Fibroblast of lung (primary cell): ENCODE results near the gene POLR2A. TPM values are rescaled to one million over a fixed set of nuclear protein-coding genes. Genes with fewer than 3 reads are reported as not detected.

Experiments used
- DNase-seq, 2 donors: peaks; one replicate each; pipeline versions ENCODE4 v3.0.0 to v3.0.0-alpha.2; 2010; ENCODE audit warnings: low read depth in 2 of 2
- H2AFZ ChIP-seq: 2 replicates; pipeline ENCODE4 v1.5.1; 2012; ENCODE audit warnings: low read length, control low read depth, inconsistent platforms
- H3K27ac ChIP-seq: 2 replicates; pipeline ENCODE4 v1.5.1; 2011; ENCODE audit warnings: low read length, control low read depth; ENCODE audit not compliant: insufficient read depth
- H3K27me3 ChIP-seq: 2 replicates; pipeline ENCODE4 v1.5.1; 2011; ENCODE audit warnings: mild to moderate bottlenecking, low read length; ENCODE audit not compliant: control insufficient read depth, insufficient read depth
- H3K36me3 ChIP-seq: 2 replicates; pipeline ENCODE4 v1.5.1; 2011; ENCODE audit warnings: low read length; ENCODE audit not compliant: control insufficient read depth, insufficient read depth
- H3K4me1 ChIP-seq: 2 replicates; pipeline ENCODE4 v1.5.1; 2011; ENCODE audit warnings: low read length; ENCODE audit not compliant: control insufficient read depth, insufficient read depth; ENCODE audit errors: extremely low read depth
- H3K4me2 ChIP-seq: 2 replicates; pipeline ENCODE4 v1.5.1; 2011; ENCODE audit warnings: low read length, control low read depth; ENCODE audit not compliant: insufficient read depth; ENCODE audit errors: extremely low read depth
- H3K4me3 ChIP-seq, 4 experiments: fragments of 200-600 bp in 1 of 4; sonication (generic) in 1 of 4; replicated peaks in 1 of 4; 2 replicates each; pipeline ENCODE4 v1.5.1; 2011 to 2016; ENCODE audit warnings: low read length in 4 of 4, low read depth in 3 of 4, mild to moderate bottlenecking in 3 of 4, control low read depth in 2 of 4, inconsistent platforms in 1 of 4, mixed read lengths in 1 of 4; ENCODE audit not compliant: insufficient read depth in 1 of 4; ENCODE audit errors: control extremely low read depth in 1 of 4
- H3K79me2 ChIP-seq: 2 replicates; pipeline ENCODE4 v1.5.1; 2012; ENCODE audit warnings: mild to moderate bottlenecking, low read length, inconsistent platforms; ENCODE audit not compliant: control insufficient read depth, insufficient read depth
- H3K9ac ChIP-seq: 2 replicates; pipeline ENCODE4 v1.5.1; 2011; ENCODE audit warnings: mild to moderate bottlenecking, low read length, control low read depth; ENCODE audit not compliant: insufficient read depth
- H3K9me3 ChIP-seq: 2 replicates; pipeline ENCODE4 v1.5.1; 2012; ENCODE audit warnings: low read depth, low read length; ENCODE audit not compliant: control insufficient read depth, insufficient read depth
- H4K20me1 ChIP-seq: 2 replicates; pipeline ENCODE4 v1.5.1; 2011; ENCODE audit warnings: low read length; ENCODE audit not compliant: control insufficient read depth, insufficient read depth; ENCODE audit errors: extremely low read depth
- EZH2 ChIP-seq: IDR thresholded peaks from 2 replicates; pipeline ENCODE4 v1.5.1; 2012; ENCODE audit warnings: low read length, control low read depth, mild to moderate bottlenecking; ENCODE audit errors: missing control alignments
- polyA plus RNA-seq, 2 donors: library from polyadenylated mRNA; depleted of rRNA in 1 of 2; stranded (reverse) in 1 of 2; unstranded in 1 of 2; fragments of >200 nt; gene quantifications; 2 replicates each; pipeline ENCODE4 v1.2.1, GENCODE V29; 2011 to 2012; ENCODE audit warnings: missing spikeins in 1 of 2
- total RNA-seq: library from RNA; depleted of rRNA; stranded (reverse); fragments of >200 nt; gene quantifications from 2 replicates; pipeline ENCODE4 v1.2.1, GENCODE V29; 2014
- TF ChIP-seq, protein P1 (sequence below), 2 donors: IDR thresholded peaks in 1 of 2; conservative IDR thresholded peaks in 1 of 2; 1 replicate in 1 of 2; 2 replicates in 1 of 2; pipeline ENCODE4 v1.5.1; 2011 to 2012; ENCODE audit warnings: low read length in 2 of 2, control low read depth in 1 of 2, inconsistent platforms in 1 of 2, low read depth in 1 of 2, mild to moderate bottlenecking in 1 of 2

POLR2A gene
- total and polyA plus RNA-seq, 2 donors (not counting 1 experiment from before 2014, with no cell fraction given): 7.1 to 75.8 TPM

GRCh38 chr17:7538891-7539545 lies 54.9 kb downstream of the POLR2A start:
- Histone ChIP-seq H3K79me2 (no peaks in the 10 kb centered on the region), H3K9ac (no peak overlapping the region), H3K36me3 (no peaks in the 10 kb centered on the region), H3K9me3 (no peaks in the 10 kb centered on the region), H3K27ac (no peak overlapping the region), H4K20me1 (no peaks in the 10 kb centered on the region), H3K4me1 (no peaks in the 10 kb centered on the region), H3K4me2 (no peak overlapping the region), H2AFZ (no peak overlapping the region), H3K4me3 (no peak overlapping the region), H3K27me3 (no peaks in the 10 kb centered on the region)
- no peak for TF ChIP-seq EZH2
- TF ChIP-seq, protein P1, sequence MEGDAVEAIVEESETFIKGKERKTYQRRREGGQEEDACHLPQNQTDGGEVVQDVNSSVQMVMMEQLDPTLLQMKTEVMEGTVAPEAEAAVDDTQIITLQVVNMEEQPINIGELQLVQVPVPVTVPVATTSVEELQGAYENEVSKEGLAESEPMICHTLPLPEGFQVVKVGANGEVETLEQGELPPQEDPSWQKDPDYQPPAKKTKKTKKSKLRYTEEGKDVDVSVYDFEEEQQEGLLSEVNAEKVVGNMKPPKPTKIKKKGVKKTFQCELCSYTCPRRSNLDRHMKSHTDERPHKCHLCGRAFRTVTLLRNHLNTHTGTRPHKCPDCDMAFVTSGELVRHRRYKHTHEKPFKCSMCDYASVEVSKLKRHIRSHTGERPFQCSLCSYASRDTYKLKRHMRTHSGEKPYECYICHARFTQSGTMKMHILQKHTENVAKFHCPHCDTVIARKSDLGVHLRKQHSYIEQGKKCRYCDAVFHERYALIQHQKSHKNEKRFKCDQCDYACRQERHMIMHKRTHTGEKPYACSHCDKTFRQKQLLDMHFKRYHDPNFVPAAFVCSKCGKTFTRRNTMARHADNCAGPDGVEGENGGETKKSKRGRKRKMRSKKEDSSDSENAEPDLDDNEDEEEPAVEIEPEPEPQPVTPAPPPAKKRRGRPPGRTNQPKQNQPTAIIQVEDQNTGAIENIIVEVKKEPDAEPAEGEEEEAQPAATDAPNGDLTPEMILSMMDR (conservative IDR thresholded peaks at IDR 0.05 in 1 of 2, IDR thresholded peaks at IDR 0.05 in 1 of 2; ENCODE audit: low read depth in 1 of 2, low read length in 2 of 2): no peak
- DNase-seq: peak in 1 of 2 donors; percentile 80

- no peaks in the 10 kb centered on the region for H3K79me2 ChIP-seq
- H3K9me3 ChIP-seq: no peaks in the 10 kb centered on the region
- H2AFZ ChIP-seq: no peak overlapping the region
- no peak overlapping the region for H3K9ac ChIP-seq
- H3K36me3 ChIP-seq: no peaks in the 10 kb centered on the region
- DNase-seq: no peak
- no peak overlapping the region for H3K27ac ChIP-seq
- TF ChIP-seq, protein P1 (conservative IDR thresholded peaks at IDR 0.05 in 1 of 2, IDR thresholded peaks at IDR 0.05 in 1 of 2; ENCODE audit: low read depth in 1 of 2, low read length in 2 of 2): no peak
- TF ChIP-seq EZH2: no peak
- H3K4me1 ChIP-seq: no peaks in the 10 kb centered on the region
- H4K20me1 ChIP-seq: no peaks in the 10 kb centered on the region
- H3K4me3 ChIP-seq: no peak overlapping the region
- no peak overlapping the region for H3K4me2 ChIP-seq
- H3K27me3 ChIP-seq: no peaks in the 10 kb centered on the region
These were observed 57.0 kb downstream of the POLR2A start for GRCh38 chr17:7541074-7541621.

DNA sequence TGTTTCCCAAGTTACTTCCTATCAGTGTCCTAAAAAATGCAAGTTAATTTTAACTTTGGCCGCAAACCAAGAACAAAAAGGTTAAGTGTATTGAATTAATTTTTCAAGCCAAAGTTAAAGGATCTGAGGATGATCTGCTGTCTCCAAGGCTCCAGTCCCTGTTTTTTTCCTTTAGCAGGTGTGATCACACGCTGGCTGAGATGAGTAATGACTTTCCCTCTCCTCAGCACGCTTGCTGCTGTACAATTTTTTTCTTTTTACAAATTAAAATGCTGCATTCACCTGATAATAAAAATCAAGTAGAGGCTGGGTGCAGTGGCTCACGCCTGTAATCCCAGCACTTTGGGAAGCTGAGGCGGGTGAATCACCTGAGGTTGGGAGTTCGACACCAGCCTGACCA lies 60.7 kb downstream of the POLR2A start:
- Histone ChIP-seq H3K9me3 (no peaks in the 10 kb centered on the region), H2AFZ (no peak overlapping the region), H3K4me2 (no peak overlapping the region), H3K79me2 (no peaks in the 10 kb centered on the region), H3K27ac (no peak overlapping the region), H3K4me3 (no peak overlapping the region), H4K20me1 (no peaks in the 10 kb centered on the region), H3K36me3 (no peaks in the 10 kb centered on the region), H3K27me3 (no peaks in the 10 kb centered on the region), H3K9ac (no peak overlapping the region), H3K4me1 (peaks cover 4% of the 10 kb centered on the region)
- no peak for DNase-seq
- no peak for TF ChIP-seq EZH2
- TF ChIP-seq, protein P1 (conservative IDR thresholded peaks at IDR 0.05 in 1 of 2, IDR thresholded peaks at IDR 0.05 in 1 of 2; ENCODE audit: low read depth in 1 of 2, low read length in 2 of 2): no peak
